Germinal center (tissue), 1 donor: Measurements from ENCODE around the gene RAC3.
A peak's percentile ranks its signal among the peaks of the same experiment; 100 is the strongest.

Experiments
- DNase-seq: peaks from one replicate; pipeline ENCODE4 v3.0.0; 2012; ENCODE audit warnings: mixed read lengths, low spot score

RAC3 gene

GRCh38 chr17:82055965-82056728 lies 24.7 kb downstream of the RAC3 start:
- no peak for DNase-seq

DNA sequence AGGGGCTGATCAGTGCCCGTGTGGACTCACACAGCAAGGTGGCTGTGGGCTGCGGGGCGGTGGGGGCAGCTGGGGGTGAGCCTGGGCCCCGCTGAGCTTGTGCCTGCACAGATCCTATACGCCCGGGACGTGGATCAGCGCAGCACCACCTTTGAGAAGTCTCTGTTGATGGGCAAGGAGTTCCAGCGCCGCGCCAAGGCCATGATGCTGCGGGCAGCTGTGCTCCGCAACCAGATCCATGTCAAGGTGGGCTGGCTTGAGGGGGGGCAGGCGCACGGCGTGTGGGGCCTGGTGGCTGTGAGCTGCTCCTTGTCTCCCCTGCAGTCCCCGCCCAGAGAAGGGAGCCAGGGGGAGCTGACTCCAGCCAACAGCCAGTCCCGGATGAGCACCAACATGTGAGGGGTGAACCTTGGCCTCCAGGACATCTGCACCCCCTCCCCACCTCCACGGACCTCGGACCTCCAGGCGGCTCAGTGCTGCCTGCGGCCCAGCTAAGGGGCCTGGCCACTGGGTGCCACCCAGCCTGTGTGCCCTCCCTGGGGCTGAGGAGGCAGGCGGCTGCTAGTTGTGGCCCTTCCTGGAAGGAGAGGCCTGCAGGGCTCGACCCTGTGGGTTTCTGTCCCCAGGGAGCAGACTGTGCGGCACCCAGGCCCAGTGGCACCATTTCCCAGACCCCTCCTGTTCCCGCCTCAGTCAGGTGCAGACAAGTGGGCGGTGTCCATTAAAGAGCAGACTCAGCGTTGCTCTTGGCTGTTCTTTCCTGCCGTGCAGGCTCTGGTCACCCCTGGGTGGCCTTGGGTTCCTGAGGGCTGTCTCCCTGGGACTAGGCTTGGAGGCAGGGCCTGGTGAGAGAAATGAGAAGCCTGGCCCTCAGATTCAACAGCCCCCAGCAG lies 25.5 kb downstream of the RAC3 start:
- no peak for DNase-seq

GRCh38 chr17:82058230-82058854 lies 26.9 kb downstream of the RAC3 start:
- no peak for DNase-seq

DNA sequence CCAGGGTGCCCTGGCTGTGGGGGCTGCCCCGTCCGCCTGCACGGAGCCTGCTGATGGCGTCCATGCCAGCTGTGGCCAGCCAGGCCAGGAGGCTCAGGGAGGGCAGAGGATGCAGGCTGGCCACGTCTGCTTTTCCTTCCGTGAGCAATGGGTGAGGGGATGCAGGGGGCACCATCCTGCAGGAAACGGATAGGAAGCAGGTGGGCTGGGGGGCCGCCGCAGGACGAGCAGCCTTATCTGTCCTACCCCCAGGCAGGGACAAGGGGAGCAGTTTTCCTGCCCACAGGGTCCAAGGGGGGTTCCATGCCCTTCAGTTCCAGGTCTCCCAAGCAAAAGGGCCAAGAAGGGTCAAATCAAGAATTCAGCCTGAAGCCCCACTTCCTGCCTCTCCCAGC lies 27.4 kb downstream of the RAC3 start:
- no peak for DNase-seq

GRCh38 chr17:82059272-82060000 lies 28.0 kb downstream of the RAC3 start:
- no peak for DNase-seq

DNA sequence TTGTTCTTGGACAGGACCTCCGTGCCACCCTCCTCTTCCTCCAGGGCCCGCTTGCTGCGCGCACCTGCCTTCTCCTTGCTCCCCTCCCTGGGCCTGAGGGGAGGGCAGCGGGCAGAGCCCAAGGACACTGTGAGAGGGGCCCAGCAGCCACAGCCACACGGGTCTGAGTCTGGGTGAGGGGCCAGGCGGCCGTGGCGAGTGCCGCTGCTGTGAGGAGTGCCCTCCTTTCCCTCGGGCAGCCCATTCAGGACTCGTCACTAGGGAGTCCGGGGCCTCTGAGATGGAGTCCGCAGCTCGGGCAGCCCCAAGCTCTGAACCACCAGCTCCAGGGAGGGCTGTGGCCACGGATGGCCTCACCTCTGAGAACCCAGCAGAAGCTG lies 28.5 kb downstream of the RAC3 start:
- DNase-seq: no peak

DNA sequence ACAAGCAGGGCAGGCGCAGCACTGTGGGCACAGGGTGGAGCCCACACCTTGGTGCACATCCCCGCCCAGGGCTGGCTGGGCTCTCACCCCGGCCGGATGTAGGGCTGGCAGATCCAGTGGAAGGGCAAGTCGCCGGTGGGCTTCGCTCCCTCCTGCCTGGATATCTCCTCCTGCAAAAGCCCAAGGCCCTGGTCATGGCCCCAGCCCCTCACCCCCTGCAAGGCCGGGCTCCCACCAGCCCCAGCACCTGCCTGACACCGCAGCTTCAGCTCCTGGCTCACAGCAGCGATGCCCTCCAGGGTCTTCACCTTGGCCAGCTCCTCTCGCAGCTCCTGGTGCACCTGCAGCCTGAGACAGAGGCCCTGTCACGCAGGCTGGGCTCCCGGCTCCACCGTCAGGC lies 29.1 kb downstream of the RAC3 start:
- no peak for DNase-seq

DNA sequence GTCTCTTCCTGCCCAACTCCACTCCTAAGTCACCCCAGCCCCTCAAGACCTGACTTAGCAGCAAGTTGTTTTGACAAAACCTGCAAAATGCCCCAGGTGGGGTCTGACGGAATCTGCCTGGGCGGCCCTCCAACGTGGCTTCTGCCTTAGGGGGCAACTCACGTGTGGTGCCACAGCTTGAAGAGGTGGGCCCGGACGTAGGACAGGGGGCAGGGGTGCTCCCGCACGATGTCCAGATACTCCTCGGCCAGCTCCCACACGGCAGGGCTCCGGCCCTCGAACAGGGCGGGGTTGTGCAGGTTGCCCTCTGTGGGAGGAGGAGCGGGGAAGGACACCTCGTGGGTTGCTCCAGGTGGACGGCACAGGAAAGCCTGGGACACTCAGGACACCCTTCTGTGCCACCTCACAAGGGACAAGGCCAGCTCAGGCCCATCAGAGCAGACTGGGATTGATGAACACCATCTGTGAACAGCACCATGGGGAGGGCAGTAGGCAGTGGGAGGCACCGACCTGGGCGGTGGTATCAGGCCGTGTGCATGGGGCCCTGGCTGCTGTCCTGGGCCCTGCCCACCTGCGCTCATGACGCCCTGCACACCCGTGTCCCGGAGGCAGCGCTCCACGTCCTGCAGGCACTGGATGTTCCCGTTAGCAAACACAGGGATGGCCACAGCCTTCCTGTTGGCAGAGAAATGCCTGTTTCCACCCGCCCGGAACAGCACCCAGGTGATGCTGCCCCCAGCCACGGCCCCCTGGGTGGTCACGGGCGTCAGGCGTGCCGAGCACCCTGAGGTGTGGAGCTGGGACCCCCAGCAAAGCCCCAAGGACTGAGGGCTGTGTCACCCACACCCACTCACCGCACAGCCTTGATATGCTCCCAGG lies 29.8 kb downstream of the RAC3 start:
- no peak for DNase-seq

- no peak for DNase-seq
Measured at GRCh38 chr17:82062076-82062983, 30.9 kb downstream of the RAC3 start.

DNA sequence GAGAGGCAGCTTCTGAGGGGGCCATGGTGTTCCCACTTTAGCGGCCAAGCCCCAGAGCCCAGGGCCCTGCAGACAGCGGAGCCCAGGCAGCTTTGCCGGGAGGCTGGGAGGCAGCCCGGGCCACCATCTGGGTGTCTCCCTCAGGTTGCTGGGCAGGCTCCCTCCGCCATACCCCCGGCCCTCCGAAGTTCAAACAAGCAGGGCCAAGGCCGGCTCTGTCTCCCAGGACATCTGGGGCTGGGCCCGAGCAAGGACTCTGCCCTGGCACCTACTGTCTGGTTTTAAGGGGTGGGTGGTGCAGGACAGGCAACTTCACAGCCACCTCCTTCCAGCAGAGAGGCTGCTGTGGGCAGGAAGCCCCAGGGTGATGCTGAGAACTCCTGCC lies 31.5 kb downstream of the RAC3 start:
- DNase-seq: no peak

DNA sequence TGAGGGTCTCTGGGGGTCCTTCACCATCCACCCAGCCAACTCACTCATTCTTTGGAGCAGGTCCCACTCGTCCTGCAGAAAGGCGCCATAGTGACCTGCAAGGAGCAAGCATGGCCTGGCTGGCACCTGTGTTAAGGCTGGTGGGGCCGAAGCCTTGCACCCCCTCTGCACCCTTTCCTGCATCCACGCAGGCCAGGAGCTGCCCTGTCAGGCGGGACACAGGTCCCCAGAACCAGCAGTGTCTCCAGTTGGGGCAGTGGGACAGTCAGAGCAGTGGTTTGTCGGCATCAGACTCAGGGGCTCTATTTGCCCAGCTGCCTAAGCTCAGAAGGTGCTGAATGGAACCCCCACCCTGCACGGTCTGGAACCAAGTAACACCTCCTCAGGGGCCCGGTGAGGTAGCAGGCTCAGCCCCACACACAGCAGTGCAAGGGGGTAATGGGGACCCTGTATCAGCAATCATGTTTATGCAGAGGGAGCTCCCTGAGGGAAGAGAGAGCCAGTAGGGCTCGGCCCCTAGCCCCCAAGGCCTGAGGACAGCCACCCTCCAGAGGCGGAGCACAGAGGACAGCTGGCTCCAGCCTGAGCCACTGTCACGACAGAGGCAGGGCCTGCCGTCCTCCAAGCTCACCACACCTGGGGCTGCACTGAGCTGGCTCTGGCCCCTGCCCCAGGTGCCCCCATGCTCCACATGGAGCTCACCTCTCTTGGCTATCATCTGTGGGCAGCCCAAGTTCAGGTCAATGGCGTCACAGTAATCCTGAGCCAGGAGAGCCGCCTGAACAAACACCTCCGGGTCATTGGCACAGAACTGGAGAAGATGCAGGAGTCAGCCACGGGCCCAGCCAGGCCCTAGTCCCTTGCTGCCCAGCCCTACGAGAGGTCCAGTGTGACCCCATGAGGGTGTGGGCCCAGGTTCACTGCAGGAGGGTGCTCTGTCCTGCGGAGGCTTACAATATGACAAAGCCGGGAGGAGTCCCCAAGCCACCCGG lies 32.2 kb downstream of the RAC3 start:
- no peak for DNase-seq

DNA sequence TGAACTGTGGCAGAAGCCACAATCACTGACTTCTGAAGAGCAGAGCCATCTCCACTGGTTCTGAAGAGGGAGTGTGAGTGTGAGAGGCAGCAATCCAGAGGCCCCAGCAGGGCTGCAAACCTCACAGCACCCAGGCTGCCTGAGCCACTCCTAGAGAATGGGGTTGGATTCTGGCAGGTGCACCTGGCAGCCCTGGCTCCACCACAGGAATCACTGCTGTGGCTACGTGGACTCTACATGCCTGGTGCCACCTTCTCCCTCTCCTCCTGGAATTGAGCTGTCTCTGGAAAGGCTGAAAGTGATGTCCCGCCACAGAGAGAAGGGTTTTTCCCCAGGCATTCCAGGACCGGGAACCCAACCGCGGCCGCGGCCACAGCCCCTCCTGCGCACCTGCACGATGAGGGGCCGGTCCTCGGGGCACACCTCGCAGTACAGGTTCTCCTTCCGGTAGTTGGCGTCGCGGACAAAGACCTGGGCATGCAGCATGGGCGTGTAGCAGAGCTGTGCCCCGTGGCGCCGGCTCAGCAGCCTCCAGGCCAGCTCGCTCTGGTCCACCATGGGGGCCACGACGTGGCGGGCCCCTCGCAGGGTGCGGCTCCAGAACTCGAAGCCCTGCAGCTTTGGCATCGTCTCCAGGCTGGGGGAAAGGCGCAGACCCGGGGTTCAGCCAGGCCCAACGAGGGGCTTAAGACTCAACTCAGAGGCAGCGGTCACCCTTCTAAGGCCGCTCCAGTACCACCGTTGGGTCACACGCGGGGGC lies 33.1 kb downstream of the RAC3 start:
- DNase-seq: peak; percentile 33

- DNase-seq: no peak
Measured at GRCh38 chr17:82065193-82065637, 33.7 kb downstream of the RAC3 start.

- DNase-seq: peak; percentile 84
Measured at GRCh38 chr17:82065638-82066303, 34.3 kb downstream of the RAC3 start, which contains the start of gene DUS1L. TSS of gene DUS1L (minus strand) at chr17:82065804. CDS start at chr17:82065059, 745 bp downstream.

- DNase-seq: no peak
Measured at GRCh38 chr17:82070611-82071010, 39.1 kb downstream of the RAC3 start.

GRCh38 chr17:82072827-82073226 lies 41.3 kb downstream of the RAC3 start:
- no peak for DNase-seq

GRCh38 chr17:82073446-82073845 lies 42.0 kb downstream of the RAC3 start:
- DNase-seq: no peak
